Measurements from ENCODE around the gene PLEKHM1. TPM values are rescaled to one million over a fixed set of nuclear protein-coding genes. Genes with fewer than 3 reads are reported as not detected.

Gene PLEKHM1
- total and polyA plus RNA-seq, 11 donors, result 11.1 to 48.0 (median 30.4) TPM

GRCh38 chr17:45436161-45436560 lies 54.4 kb downstream of the PLEKHM1 start:
- WGBS, 4 donors, result 93 to 97% (median 96%) methylated on average over 8 to 10 of the region's 10 CpGs
- intact Hi-C loops (cut with DNase I), result no loop called here
- no peaks in the 10 kb centered on the region for H3K9me3 ChIP-seq
- DNase-seq (no peak), ATAC-seq (no peak)
- no peak for TF ChIP-seq CTCF (IDR thresholded peaks at IDR 0.05)
- no peak for TF ChIP-seq POLR2A (IDR thresholded peaks at IDR 0.05)
- no peak overlapping the region for H3K27ac ChIP-seq
- peaks cover 0 to 51% (median 40%) of the 10 kb centered on the region in 9 donors for H3K36me3 ChIP-seq
- H3K4me3 ChIP-seq, result no peak overlapping the region
- peaks cover 0 to 14% (median 4%) of the 10 kb centered on the region in 9 donors for H3K27me3 ChIP-seq
- H3K4me1 ChIP-seq, result peaks cover 0 to 24% (median 14%) of the 10 kb centered on the region in 12 donors

- intact Hi-C loops (cut with DNase I), result no loop called here
- ATAC-seq (no peak), DNase-seq (no peak)
- 77 to 85% (median 84%) methylated on average over 5 of the region's 5 CpGs for WGBS, 4 donors
- H3K27ac ChIP-seq, result no peak overlapping the region
- H3K36me3 ChIP-seq, result peaks cover 0 to 50% (median 40%) of the 10 kb centered on the region in 9 donors
- TF ChIP-seq CTCF (IDR thresholded peaks at IDR 0.05) (no peak), POLR2A (IDR thresholded peaks at IDR 0.05) (no peak)
- no peak overlapping the region for H3K4me3 ChIP-seq
- H3K4me1 ChIP-seq, result peaks cover 0 to 31% (median 20%) of the 10 kb centered on the region in 12 donors
- peaks cover under 1 to 21% (median 10%) of the 10 kb centered on the region in 9 donors for H3K27me3 ChIP-seq
- no peaks in the 10 kb centered on the region for H3K9me3 ChIP-seq
These were observed 55.0 kb downstream of the PLEKHM1 start for GRCh38 chr17:45435481-45435880.

GRCh38 chr17:45433159-45433535 lies 57.4 kb downstream of the PLEKHM1 start:
- ATAC-seq (no peak), DNase-seq (no peak)
- WGBS, 4 donors, result 55 to 72% (median 68%) methylated on average over 2 to 4 of the region's 4 CpGs
- Histone ChIP-seq H3K36me3 (peaks cover 0 to 31% (median 22%) of the 10 kb centered on the region in 9 donors), H3K4me3 (peak overlapping the region; percentile 45 to 83 (median 67)), H3K27ac (peak overlapping the region; percentile 31 to 91 (median 86)), H3K4me1 (peaks cover 0 to 54% (median 30%) of the 10 kb centered on the region in 12 donors), H3K27me3 (peaks cover 10 to 38% (median 23%) of the 10 kb centered on the region in 9 donors), H3K9me3 (no peaks in the 10 kb centered on the region)
- TF ChIP-seq POLR2A (IDR thresholded peaks at IDR 0.05), result no peak
- no peak for TF ChIP-seq CTCF (IDR thresholded peaks at IDR 0.05)
- intact Hi-C loops (cut with DNase I), result loop anchor here in 1 of 10 donors (5.0 kb wide), 1 partner anchor 54 kb away; no protein-coding TSS in a partner anchor

GRCh38 chr17:45432405-45433158 lies 57.9 kb downstream of the PLEKHM1 start, which contains the start of gene ARHGAP27:
TSS of gene ARHGAP27 (minus strand) at chr17:45432870. CDS start at chr17:45430279, 2,591 bp downstream.
- Histone ChIP-seq H3K4me1 (peaks cover 0 to 58% (median 32%) of the 10 kb centered on the region in 12 donors), H3K36me3 (peaks cover 0 to 25% (median 17%) of the 10 kb centered on the region in 9 donors), H3K27me3 (peaks cover 10 to 38% (median 23%) of the 10 kb centered on the region in 9 donors), H3K4me3 (peak within 1 kb of the TSS; percentile 45 to 83 (median 67)), H3K27ac (peak within 1 kb of the TSS; percentile 60 to 92 (median 87)), H3K9me3 (no peaks in the 10 kb centered on the region)
- 4 to 17% (median 5%) methylated on average over 19 to 66 of the region's 66 CpGs for WGBS, 4 donors
- TF ChIP-seq CTCF (IDR thresholded peaks at IDR 0.05) (no peak), POLR2A (IDR thresholded peaks at IDR 0.05) (peak in 1 of 2 donors; percentile 50)
- DNase-seq (peak; percentile 78 to 87 (median 81)), ATAC-seq (peak; percentile 16 to 80 (median 56))
- intact Hi-C loops (cut with DNase I), result loop anchor here in 1 of 10 donors (5.0 kb wide), 1 partner anchor 55 kb away; no protein-coding TSS in a partner anchor

All from heart left ventricle (tissue), 16 donors.